HepG2 (cell line): ENCODE data around the gene GRM4. TPM values are rescaled to one million over a fixed set of nuclear protein-coding genes. Genes with fewer than 3 reads are reported as not detected.

Source experiments
- ATAC-seq: fragments of 200-7000 bp; cut with Tn5 transposase; 3 replicates; pipeline ENCODE4 v1.9.1; 2020; ENCODE audit warnings: mild to moderate bottlenecking, moderate library complexity
- BruUV-seq: library from RNA; stranded (reverse); fragments of 400-500 nt; replicated peaks from 2 replicates; lab custom pipeline; 2021; lab: Mats Ljungman, UMichigan
- CTCF ChIA-PET: fragments of 300-600 bp; formaldehyde crosslinking; extraction: SDS; loops from one replicate; lab custom pipeline; 2021; ENCODE audit warnings: low total read pairs, inconsistent platforms, low intra/inter-chr PET ratio; lab: Yijun Ruan, JAX
- POLR2A ChIA-PET: fragments of 350-600 bp; sonication (Branson Sonifier 250); formaldehyde crosslinking; loops from one replicate; lab custom pipeline; 2020; ENCODE audit warnings: antibody characterized with exemption, inconsistent platforms; lab: Yijun Ruan, JAX
- DNase-seq: peaks from one replicate; pipeline ENCODE4 v3.0.0-alpha.2; 2015; ENCODE audit warnings: low spot score
- FAIRE-seq: peaks from 3 replicates; lab custom pipeline; 2011; peaks lifted over from hg19 to GRCh38; lab: Jason Lieb, UNC
- H2AFZ ChIP-seq: one replicate; pipeline ENCODE4 v1.6.1; 2011; ENCODE audit warnings: low read length, inconsistent platforms
- H3K27ac ChIP-seq: fragments of 300-600 bp; 3 replicates; pipeline ENCODE4 v1.8.0; 2011; ENCODE audit warnings: mixed run types, mild to moderate bottlenecking, mixed read lengths, low read length, inconsistent platforms; ENCODE audit not compliant: insufficient read depth; ENCODE audit errors: extremely low read length
- H3K27me3 ChIP-seq, 2 experiments: fragments of 200-600 bp in 1 of 2; 2 replicates in 1 of 2; 3 replicates in 1 of 2; pipeline versions ENCODE4 v1.6.0 to v1.8.0; 2011; ENCODE audit warnings: low read length in 2 of 2, mild to moderate bottlenecking in 2 of 2, moderate library complexity in 2 of 2, inconsistent platforms in 1 of 2; ENCODE audit not compliant: insufficient read depth in 2 of 2, control insufficient read depth in 1 of 2
- H3K36me3 ChIP-seq, 2 experiments: fragments of 200-600 bp in 1 of 2; replicated peaks in 1 of 2; 2 replicates in 1 of 2; 3 replicates in 1 of 2; pipeline versions ENCODE4 v1.5.1 to v1.8.0; 2011; ENCODE audit warnings: low read length in 2 of 2, inconsistent platforms in 1 of 2; ENCODE audit not compliant: insufficient read depth in 2 of 2, control insufficient read depth in 1 of 2
- H3K4me1 ChIP-seq: 2 replicates; pipeline ENCODE4 v1.5.1; 2012; ENCODE audit warnings: low read length, inconsistent platforms; ENCODE audit not compliant: insufficient read depth
- H3K4me2 ChIP-seq: 2 replicates; pipeline ENCODE4 v1.6.0; 2011; ENCODE audit warnings: low read depth, low read length, inconsistent platforms
- H3K4me3 ChIP-seq, 3 experiments: fragments of 200-600 bp in 1 of 3; sonication (generic), shearing (Covaris generic) in 1 of 3; replicated peaks in 1 of 3; 2 replicates each; pipeline ENCODE4 v1.5.1; 2011 to 2016; ENCODE audit warnings: low read length in 3 of 3, inconsistent platforms in 2 of 3, low read depth in 2 of 3, mild to moderate bottlenecking in 2 of 3, control low read depth in 1 of 3, mixed read lengths in 1 of 3; ENCODE audit not compliant: insufficient read depth in 1 of 3
- H3K79me2 ChIP-seq: one replicate; pipeline ENCODE4 v1.6.1; 2011; ENCODE audit warnings: low read length, inconsistent platforms; ENCODE audit not compliant: insufficient read depth
- H3K9ac ChIP-seq: 2 replicates; pipeline ENCODE4 v1.6.0; 2011; ENCODE audit warnings: mild to moderate bottlenecking, low read depth, low read length, inconsistent platforms; ENCODE audit not compliant: insufficient read depth
- H3K9me3 ChIP-seq: 2 replicates; pipeline ENCODE4 v1.5.1; 2012; ENCODE audit warnings: mild to moderate bottlenecking, low read length
- H4K20me1 ChIP-seq: 2 replicates; pipeline ENCODE4 v1.6.0; 2011; ENCODE audit warnings: inconsistent platforms, mild to moderate bottlenecking, low read length, moderate library complexity; ENCODE audit not compliant: insufficient read depth
- CSRNP1 ChIP-seq: sonication (generic); formaldehyde crosslinking; IDR thresholded peaks from 2 replicates; pipeline ENCODE4 v1.8.1; 2023; ENCODE audit warnings: mild to moderate bottlenecking, missing genetic modification reagents
- GZF1 ChIP-seq: sonication (generic); formaldehyde crosslinking; IDR thresholded peaks from 2 replicates; pipeline ENCODE4 v1.5.1; 2020; ENCODE audit warnings: mild to moderate bottlenecking, missing genetic modification reagents
- IRX3 ChIP-seq: sonication (generic); formaldehyde crosslinking; IDR thresholded peaks from 2 replicates; pipeline ENCODE4 v1.8.1; 2023; ENCODE audit warnings: mild to moderate bottlenecking, low read depth, missing genetic modification reagents, borderline replicate concordance
- MTA3 ChIP-seq: sonication (generic); formaldehyde crosslinking; IDR thresholded peaks from 2 replicates; pipeline ENCODE4 v1.4.0; 2020; ENCODE audit warnings: missing genetic modification reagents
- NR3C1 ChIP-seq: sonication (generic); formaldehyde crosslinking; IDR thresholded peaks from 2 replicates; pipeline ENCODE4 v1.4.0; 2020; ENCODE audit warnings: missing genetic modification reagents
- PBX3 ChIP-seq: sonication (generic); formaldehyde crosslinking; IDR thresholded peaks from 2 replicates; pipeline ENCODE4 v1.8.1; 2023; ENCODE audit warnings: missing genetic modification reagents, inconsistent platforms, borderline replicate concordance
- RBM39 ChIP-seq: fragments of 200-400 bp; formaldehyde crosslinking; IDR thresholded peaks from one replicate; pipeline ENCODE4 v1.6.1; 2018; ENCODE audit warnings: antibody characterized with exemption, mild to moderate bottlenecking, low read depth, low read length; ENCODE audit not compliant: poor library complexity, severe bottlenecking
- REL ChIP-seq: sonication (generic); formaldehyde crosslinking; conservative IDR thresholded peaks from 2 replicates; pipeline ENCODE4 v1.8.0; 2022; ENCODE audit warnings: mild to moderate bottlenecking, missing genetic modification reagents, moderate library complexity
- ZBTB38 ChIP-seq: sonication (generic); formaldehyde crosslinking; IDR thresholded peaks from 2 replicates; pipeline ENCODE4 v1.5.1; 2020; ENCODE audit warnings: mild to moderate bottlenecking, missing genetic modification reagents
- ZNF441 ChIP-seq: sonication (generic); formaldehyde crosslinking; IDR thresholded peaks from 2 replicates; pipeline ENCODE4 v1.7.0; 2021; ENCODE audit warnings: missing genetic modification reagents, borderline replicate concordance
- ZNF550 ChIP-seq: sonication (generic); formaldehyde crosslinking; IDR thresholded peaks from 2 replicates; pipeline ENCODE4 v1.4.0; 2020; ENCODE audit warnings: mild to moderate bottlenecking, missing genetic modification reagents, borderline replicate concordance
- ZSCAN20 ChIP-seq: sonication (generic); formaldehyde crosslinking; IDR thresholded peaks from 2 replicates; pipeline ENCODE4 v1.4.0; 2020; ENCODE audit warnings: missing genetic modification reagents, mild to moderate bottlenecking, borderline replicate concordance
- ZSCAN9 ChIP-seq: IDR thresholded peaks from 2 replicates; pipeline ENCODE4 v1.6.1; 2016; ENCODE audit warnings: borderline replicate concordance
- ZXDC ChIP-seq: sonication (generic); formaldehyde crosslinking; IDR thresholded peaks from 2 replicates; pipeline ENCODE4 v1.5.0; 2020; ENCODE audit warnings: mild to moderate bottlenecking, missing genetic modification reagents
- WGBS: methylation state at CpG from one replicate; pipeline ENCODE4 v1.1.6; 2017; ENCODE audit warnings: low lambda C conversion rate; 5-methylcytosine and 5-hydroxymethylcytosine counted together
- in situ Hi-C: cut with HindIII; loops from 2 replicates; pipeline ENCODE4 v1.10.0; 2017; ENCODE audit warnings: low pct_unique_long_range_greater_than_20kb; ENCODE audit not compliant: extremely low pct_ligation_motif_present
- intact Hi-C: fragments of 100-400 bp; cut with micrococcal nuclease; formaldehyde crosslinking; loops from one replicate; pipeline ENCODE4 v1.10.0; 2022; ENCODE audit not compliant: unreplicated experiment
- polyA plus RNA-seq, 8 experiments: library from polyadenylated mRNA; depleted of rRNA in 3 of 8; stranded (reverse) in 7 of 8; unstranded in 1 of 8; fragments of >200 nt; fragmentation: Illumina TruSeq in 4 of 8; extraction: Trizol in 4 of 8; gene quantifications; 2 replicates each; pipeline versions ENCODE4 v1.2.1 to v1.2.3, GENCODE V29; 2011 to 2016; ENCODE audit warnings: low read depth in 4 of 8, missing spikeins in 1 of 8, mixed read lengths in 1 of 8; ENCODE audit not compliant: insufficient read depth in 1 of 8
- total RNA-seq, 5 experiments: library from RNA; depleted of rRNA; stranded (reverse); fragments of >200 nt; fragmentation: Illumina TruSeq; extraction: Trizol; gene quantifications; 2 replicates each; pipeline ENCODE4 v1.2.3, GENCODE V29; 2016; ENCODE audit warnings: low read depth in 1 of 5
- TF ChIP-seq, protein P1 (sequence below): sonication (generic); formaldehyde crosslinking; IDR thresholded peaks from 2 replicates; pipeline ENCODE4 v1.8.1; 2023; ENCODE audit warnings: mild to moderate bottlenecking, inconsistent platforms, moderate library complexity, missing genetic modification reagents, borderline replicate concordance

GRM4 gene
- total and polyA plus RNA-seq, 2 of the 13 experiments (the other 11 are each of a cell fraction or from before 2014, with no cell fraction given): not detected

DNA sequence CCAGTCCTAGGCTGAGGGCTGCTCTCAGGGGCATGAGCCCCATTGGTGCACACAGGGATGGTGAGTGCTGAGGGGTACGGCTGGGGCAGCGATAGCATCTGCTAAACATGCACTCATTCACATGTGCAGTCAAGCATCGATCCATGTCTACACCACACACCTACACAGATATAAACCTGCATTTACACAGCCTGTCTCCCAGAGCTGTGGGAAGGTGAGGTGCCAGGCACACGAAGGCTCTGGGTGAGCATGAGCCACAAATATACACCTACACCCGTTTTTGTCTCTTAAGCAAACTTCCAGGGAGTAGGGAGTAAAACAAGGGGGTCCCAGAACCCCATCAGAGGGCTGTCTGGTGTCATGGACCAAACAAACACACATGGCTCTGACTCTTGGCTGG lies 99.3 kb downstream of the GRM4 start:
- no TSS peak for BruUV-seq
- no peak for DNase-seq
- ATAC-seq: no peak
- no peaks in the 10 kb centered on the region for H3K79me2 ChIP-seq
- no peak for FAIRE-seq
- no peak overlapping the region for H3K9ac ChIP-seq
- H3K36me3 ChIP-seq: no peaks in the 10 kb centered on the region
- 0% methylated on average over 5 of the region's 5 CpGs for WGBS
- intact Hi-C loops (no loop called here), in situ Hi-C loops (no loop called here)
- H3K27me3 ChIP-seq: peaks cover 5 to 39% of the 10 kb centered on the region in 2 experiments
- H3K4me3 ChIP-seq: no peak overlapping the region
- peaks cover 4% of the 10 kb centered on the region for H4K20me1 ChIP-seq
- TF ChIP-seq ZXDC (CRISPR knock-in tag): no peak
- no peak for TF ChIP-seq PBX3 (CRISPR knock-in tag)
- TF ChIP-seq ZSCAN20 (CRISPR knock-in tag): no peak
- TF ChIP-seq GZF1: no peak
- no peak for TF ChIP-seq CSRNP1 (CRISPR knock-in tag)
- TF ChIP-seq MTA3 (CRISPR knock-in tag): no peak
- TF ChIP-seq ZSCAN9: no peak
- no peak for TF ChIP-seq ZNF441 (CRISPR knock-in tag)
- TF ChIP-seq, protein P1, sequence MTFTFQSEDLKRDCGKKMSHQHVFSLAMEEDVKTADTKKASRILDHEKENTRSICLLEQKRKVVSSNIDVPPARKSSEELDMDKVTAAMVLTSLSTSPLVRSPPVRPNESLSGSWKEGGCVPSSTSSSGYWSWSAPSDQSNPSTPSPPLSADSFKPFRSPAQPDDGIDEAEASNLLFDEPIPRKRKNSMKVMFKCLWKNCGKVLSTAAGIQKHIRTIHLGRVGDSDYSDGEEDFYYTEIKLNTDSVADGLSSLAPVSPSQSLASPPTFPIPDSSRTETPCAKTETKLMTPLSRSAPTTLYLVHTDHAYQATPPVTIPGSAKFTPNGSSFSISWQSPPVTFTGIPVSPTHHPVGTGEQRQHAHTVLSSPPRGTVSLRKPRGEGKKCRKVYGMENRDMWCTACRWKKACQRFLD (CRISPR knock-in tag): no peak
- TF ChIP-seq REL (CRISPR knock-in tag): no peak
- no peak for TF ChIP-seq ZNF550 (CRISPR knock-in tag)
- TF ChIP-seq ZBTB38 (CRISPR knock-in tag): no peak
- no peak for TF ChIP-seq IRX3 (CRISPR knock-in tag)
- TF ChIP-seq RBM39: no peak
- no peak for TF ChIP-seq NR3C1 (CRISPR knock-in tag)
- ChIA-PET CTCF (no interaction called here), POLR2A (no interaction called here)
- H3K27ac ChIP-seq: no peak overlapping the region
- H3K9me3 ChIP-seq: no peaks in the 10 kb centered on the region
- H3K4me1 ChIP-seq: no peaks in the 10 kb centered on the region
- no peak overlapping the region for H3K4me2 ChIP-seq
- no peak overlapping the region for H2AFZ ChIP-seq
